ENCODE results near the gene CIAO3. TPM values are rescaled to one million over a fixed set of nuclear protein-coding genes. Genes with fewer than 3 reads are reported as not detected.

Gene CIAO3
- total RNA-seq, 1 experiment from 2014 or later: 31.1 TPM

GRCh38 chr16:779561-779960 lies 38.8 kb upstream of the CIAO3 start:
- Mint-ChIP-seq H3K9me3 (ENCODE audit: unreplicated experiment) (no peaks in the 10 kb centered on the region), H3K4me3 (ENCODE audit: unreplicated experiment) (no peak overlapping the region), H3K27me3 (ENCODE audit: insufficient read depth, unreplicated experiment) (no peaks in the 10 kb centered on the region), H3K27ac (ENCODE audit: low read depth, unreplicated experiment) (no peak overlapping the region), H3K4me1 (ENCODE audit: insufficient read depth, unreplicated experiment) (peaks cover 9% of the 10 kb centered on the region), H3K36me3 (ENCODE audit: insufficient read depth, unreplicated experiment) (peaks cover 12% of the 10 kb centered on the region)
- intact Hi-C loops (cut with micrococcal nuclease): no loop called here
- CTCF ChIA-PET: interaction anchor here (0.6 kb wide), 1 partner anchor 36 kb away, joined by 3 read pairs; no protein-coding TSS in a partner anchor
- TF ChIP-seq CTCF (IDR thresholded peaks at IDR 0.05; ENCODE audit: unreplicated experiment): no peak
- BruUV-seq (replicated peaks): no TSS peak
- DNase-seq (ENCODE audit: unreplicated experiment): no peak
- POLR2A ChIA-PET: interaction anchor here (0.5 kb wide), 1 partner anchor 11 kb away, joined by 3 read pairs; no protein-coding TSS in a partner anchor

GRCh38 chr16:778909-779527 lies 38.2 kb upstream of the CIAO3 start:
- Mint-ChIP-seq H3K27ac (ENCODE audit: low read depth, unreplicated experiment) (no peak overlapping the region), H3K36me3 (ENCODE audit: insufficient read depth, unreplicated experiment) (peaks cover 12% of the 10 kb centered on the region), H3K27me3 (ENCODE audit: insufficient read depth, unreplicated experiment) (no peaks in the 10 kb centered on the region), H3K4me1 (ENCODE audit: insufficient read depth, unreplicated experiment) (peaks cover 9% of the 10 kb centered on the region), H3K9me3 (ENCODE audit: unreplicated experiment) (no peaks in the 10 kb centered on the region), H3K4me3 (ENCODE audit: unreplicated experiment) (no peak overlapping the region)
- BruUV-seq (replicated peaks): no TSS peak
- no peak for TF ChIP-seq CTCF (IDR thresholded peaks at IDR 0.05; ENCODE audit: unreplicated experiment)
- POLR2A ChIA-PET: interaction anchor here (1.0 kb wide), 1 partner anchor 65 kb away, joined by 3 read pairs; no protein-coding TSS in a partner anchor
- CTCF ChIA-PET: interaction anchor here (0.6 to 0.7 kb wide), 3 partner anchors 9 to 35 kb away, joined by 3 to 5 read pairs (median 3); no protein-coding TSS in a partner anchor
- intact Hi-C loops (cut with micrococcal nuclease): no loop called here
- DNase-seq (ENCODE audit: unreplicated experiment): no peak

- ChIA-PET POLR2A (interaction anchor here (0.8 to 1.0 kb wide), 2 partner anchors 29 to 64 kb away, joined by 3 to 4 read pairs; no protein-coding TSS in a partner anchor), CTCF (interaction anchor here (0.6 to 0.7 kb wide), 2 partner anchors 9 to 17 kb away, joined by 3 to 5 read pairs; no protein-coding TSS in a partner anchor)
- intact Hi-C loops (cut with micrococcal nuclease): no loop called here
- Mint-ChIP-seq H3K4me3 (ENCODE audit: unreplicated experiment) (no peak overlapping the region), H3K9me3 (ENCODE audit: unreplicated experiment) (no peaks in the 10 kb centered on the region), H3K4me1 (ENCODE audit: insufficient read depth, unreplicated experiment) (peaks cover 7% of the 10 kb centered on the region), H3K27ac (ENCODE audit: low read depth, unreplicated experiment) (no peak overlapping the region), H3K27me3 (ENCODE audit: insufficient read depth, unreplicated experiment) (no peaks in the 10 kb centered on the region), H3K36me3 (ENCODE audit: insufficient read depth, unreplicated experiment) (peaks cover 8% of the 10 kb centered on the region)
- BruUV-seq (replicated peaks): no TSS peak
- no peak for DNase-seq (ENCODE audit: unreplicated experiment)
- TF ChIP-seq CTCF (IDR thresholded peaks at IDR 0.05; ENCODE audit: unreplicated experiment): no peak
Observed at GRCh38 chr16:778447-778846, 37.6 kb upstream of the CIAO3 start.

GRCh38 chr16:777826-778225 lies 37.0 kb upstream of the CIAO3 start:
- no peak overlapping the region for H3K4me3 Mint-ChIP-seq (ENCODE audit: unreplicated experiment)
- intact Hi-C loops (cut with micrococcal nuclease): no loop called here
- no peak for DNase-seq (ENCODE audit: unreplicated experiment)
- no peaks in the 10 kb centered on the region for H3K9me3 Mint-ChIP-seq (ENCODE audit: unreplicated experiment)
- H3K27ac Mint-ChIP-seq (ENCODE audit: low read depth, unreplicated experiment): no peak overlapping the region
- peaks cover 2% of the 10 kb centered on the region for H3K36me3 Mint-ChIP-seq (ENCODE audit: insufficient read depth, unreplicated experiment)
- H3K4me1 Mint-ChIP-seq (ENCODE audit: insufficient read depth, unreplicated experiment): peaks cover under 1% of the 10 kb centered on the region
- H3K27me3 Mint-ChIP-seq (ENCODE audit: insufficient read depth, unreplicated experiment): no peaks in the 10 kb centered on the region
- ChIA-PET POLR2A (interaction anchor here (0.8 to 1.0 kb wide), 2 partner anchors 29 to 64 kb away, joined by 3 to 4 read pairs; no protein-coding TSS in a partner anchor), CTCF (no interaction called here)
- TF ChIP-seq CTCF (IDR thresholded peaks at IDR 0.05; ENCODE audit: unreplicated experiment): no peak
- no TSS peak for BruUV-seq (replicated peaks)

Data from MCF 10A (cell line).